Fibroblast of mammary gland (primary cell): ENCODE data around the gene TMEM271.

Source experiments
- DNase-seq: peaks from one replicate; pipeline ENCODE4 v3.0.0-alpha.2; 2010; ENCODE audit warnings: low read depth
- H3K4me3 ChIP-seq: 2 replicates; pipeline ENCODE4 v1.5.1; 2011; ENCODE audit warnings: low read depth, mild to moderate bottlenecking, low read length, moderate library complexity; ENCODE audit not compliant: control insufficient read depth
- TF ChIP-seq, protein P1 (sequence below): conservative IDR thresholded peaks from 2 replicates; pipeline ENCODE4 v1.5.1; 2011; ENCODE audit warnings: low read depth, low read length, inconsistent platforms; ENCODE audit not compliant: control insufficient read depth, insufficient read depth

Gene TMEM271

GRCh38 chr4:531076-531475 is 45.0 kb downstream of the TMEM271 start:
- no peak for DNase-seq
- H3K4me3 ChIP-seq, result no peak overlapping the region
- TF ChIP-seq, protein P1, sequence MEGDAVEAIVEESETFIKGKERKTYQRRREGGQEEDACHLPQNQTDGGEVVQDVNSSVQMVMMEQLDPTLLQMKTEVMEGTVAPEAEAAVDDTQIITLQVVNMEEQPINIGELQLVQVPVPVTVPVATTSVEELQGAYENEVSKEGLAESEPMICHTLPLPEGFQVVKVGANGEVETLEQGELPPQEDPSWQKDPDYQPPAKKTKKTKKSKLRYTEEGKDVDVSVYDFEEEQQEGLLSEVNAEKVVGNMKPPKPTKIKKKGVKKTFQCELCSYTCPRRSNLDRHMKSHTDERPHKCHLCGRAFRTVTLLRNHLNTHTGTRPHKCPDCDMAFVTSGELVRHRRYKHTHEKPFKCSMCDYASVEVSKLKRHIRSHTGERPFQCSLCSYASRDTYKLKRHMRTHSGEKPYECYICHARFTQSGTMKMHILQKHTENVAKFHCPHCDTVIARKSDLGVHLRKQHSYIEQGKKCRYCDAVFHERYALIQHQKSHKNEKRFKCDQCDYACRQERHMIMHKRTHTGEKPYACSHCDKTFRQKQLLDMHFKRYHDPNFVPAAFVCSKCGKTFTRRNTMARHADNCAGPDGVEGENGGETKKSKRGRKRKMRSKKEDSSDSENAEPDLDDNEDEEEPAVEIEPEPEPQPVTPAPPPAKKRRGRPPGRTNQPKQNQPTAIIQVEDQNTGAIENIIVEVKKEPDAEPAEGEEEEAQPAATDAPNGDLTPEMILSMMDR, result no peak

- TF ChIP-seq, protein P1, result no peak
- no peak overlapping the region for H3K4me3 ChIP-seq
- DNase-seq, result no peak
These were observed 45.9 kb downstream of the TMEM271 start for GRCh38 chr4:530017-530781.

- DNase-seq, result no peak
- TF ChIP-seq, protein P1, result no peak
- no peak overlapping the region for H3K4me3 ChIP-seq
These were observed 46.5 kb downstream of the TMEM271 start for GRCh38 chr4:529563-529962.

GRCh38 chr4:528835-529234 is 47.3 kb downstream of the TMEM271 start:
- DNase-seq, result no peak
- H3K4me3 ChIP-seq, result no peak overlapping the region
- TF ChIP-seq, protein P1, result no peak

- H3K4me3 ChIP-seq, result no peak overlapping the region
- no peak for DNase-seq
- TF ChIP-seq, protein P1, result no peak
These were observed 47.8 kb downstream of the TMEM271 start for GRCh38 chr4:528296-528695.

- H3K4me3 ChIP-seq, result no peak overlapping the region
- TF ChIP-seq, protein P1, result no peak
- no peak for DNase-seq
These were observed 49.1 kb downstream of the TMEM271 start for GRCh38 chr4:526971-527460.
